HEK293T (cell line): ENCODE measurements around the gene MSH2.

Experiments
- CTCF ChIA-PET: fragments of 350-600 bp; formaldehyde crosslinking; extraction: SDS; loops from one replicate; lab custom pipeline; 2021; ENCODE audit warnings: antibody characterized with exemption, inconsistent platforms; lab: Yijun Ruan, JAX
- POLR2A ChIA-PET: fragments of 350-600 bp; formaldehyde crosslinking; extraction: SDS; loops from one replicate; lab custom pipeline; 2020; ENCODE audit warnings: antibody characterized with exemption, inconsistent platforms; lab: Yijun Ruan, JAX
- DNase-seq: peaks from one replicate; pipeline ENCODE4 v3.0.0; 2012; ENCODE audit warnings: mixed read lengths; ENCODE audit errors: extremely low spot score
- ARNT ChIP-seq: fragments of 450-650 bp; IDR thresholded peaks from 2 replicates; pipeline ENCODE4 v1.6.1; 2017; ENCODE audit warnings: mild to moderate bottlenecking
- BHLHE40 ChIP-seq: fragments of 450-650 bp; IDR thresholded peaks from 2 replicates; pipeline ENCODE4 v1.6.1; 2016; ENCODE audit warnings: mild to moderate bottlenecking, moderate library complexity, borderline replicate concordance
- CTBP1 ChIP-seq: fragments of 450-650 bp; IDR thresholded peaks from 2 replicates; pipeline ENCODE4 v1.6.1; 2016; ENCODE audit warnings: borderline replicate concordance
- ELF4 ChIP-seq: fragments of 450-650 bp; IDR thresholded peaks from 2 replicates; pipeline ENCODE4 v1.6.1; 2017; ENCODE audit warnings: antibody characterized with exemption
- FOXA1 ChIP-seq: fragments of 450-650 bp; IDR thresholded peaks from 2 replicates; pipeline ENCODE4 v1.6.1; 2016; ENCODE audit warnings: mild to moderate bottlenecking
- FOXK2 ChIP-seq: fragments of 450-650 bp; IDR thresholded peaks from 2 replicates; pipeline ENCODE4 v1.6.1; 2016; ENCODE audit warnings: mild to moderate bottlenecking
- FOXM1 ChIP-seq: fragments of 450-650 bp; IDR thresholded peaks from 2 replicates; pipeline ENCODE4 v1.6.1; 2017; ENCODE audit warnings: mild to moderate bottlenecking, borderline replicate concordance
- HDGF ChIP-seq: fragments of 450-650 bp; IDR thresholded peaks from 2 replicates; pipeline ENCODE4 v1.6.1; 2017; ENCODE audit warnings: antibody characterized with exemption, borderline replicate concordance
- L3MBTL2 ChIP-seq: fragments of 450-650 bp; conservative IDR thresholded peaks from 2 replicates; pipeline ENCODE4 v1.6.1; 2016; ENCODE audit warnings: mild to moderate bottlenecking
- LEF1 ChIP-seq: fragments of 450-650 bp; IDR thresholded peaks from 2 replicates; pipeline ENCODE4 v1.6.1; 2017; ENCODE audit warnings: mild to moderate bottlenecking, borderline replicate concordance
- NFRKB ChIP-seq: fragments of 450-650 bp; IDR thresholded peaks from 2 replicates; pipeline ENCODE4 v1.6.1; 2016; ENCODE audit warnings: mild to moderate bottlenecking, moderate library complexity
- SP1 ChIP-seq: fragments of 450-650 bp; IDR thresholded peaks from 2 replicates; pipeline ENCODE4 v1.6.1; 2017
- SUZ12 ChIP-seq: fragments of 450-650 bp; IDR thresholded peaks from 2 replicates; pipeline ENCODE4 v1.6.1; 2016; ENCODE audit warnings: mild to moderate bottlenecking
- TARDBP ChIP-seq: fragments of 450-650 bp; IDR thresholded peaks from 2 replicates; pipeline ENCODE4 v1.6.1; 2016
- ZNF384 ChIP-seq: fragments of 450-650 bp; IDR thresholded peaks from 2 replicates; pipeline ENCODE4 v1.6.1; 2016
- TF ChIP-seq, protein P1 (sequence below): fragments of 450-650 bp; IDR thresholded peaks from 2 replicates; pipeline ENCODE4 v1.6.1; 2016

The MSH2 gene

GRCh38 chr2:47457268-47457667 is 54.3 kb downstream of the MSH2 start:
- CTCF ChIA-PET = no interaction called here
- POLR2A ChIA-PET = no interaction called here
- DNase-seq = no peak
- no peak for TF ChIP-seq ARNT

- DNase-seq = no peak
- TF ChIP-seq L3MBTL2 (no peak), FOXA1 (no peak), LEF1 (no peak)
- POLR2A ChIA-PET = no interaction called here
- CTCF ChIA-PET = no interaction called here
Measured at GRCh38 chr2:47459021-47459420, 56.1 kb downstream of the MSH2 start.

DNA sequence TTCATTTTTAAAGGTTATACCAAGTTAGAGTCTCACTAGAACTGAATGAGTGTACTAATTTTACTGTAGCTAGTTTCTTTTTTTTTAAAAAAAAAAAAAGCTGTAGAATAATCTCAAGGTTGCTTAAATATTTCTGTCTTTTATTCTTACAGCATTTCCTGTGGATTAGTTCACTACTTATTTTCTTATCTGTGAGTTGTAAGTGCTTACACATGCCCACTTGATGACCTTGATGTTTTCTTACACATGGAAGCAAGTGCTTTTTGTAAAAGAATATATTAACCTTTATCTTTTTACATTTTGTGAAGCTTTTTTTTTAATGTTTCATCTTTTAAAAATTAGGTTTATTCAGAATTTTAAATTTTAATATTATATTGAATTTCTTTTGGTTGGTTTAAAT is 57.8 kb downstream of the MSH2 start:
- TF ChIP-seq SP1 = no peak
- no peak for TF ChIP-seq TARDBP
- TF ChIP-seq ARNT = no peak
- TF ChIP-seq HDGF = no peak
- no peak for TF ChIP-seq FOXK2
- no peak for DNase-seq
- POLR2A ChIA-PET = no interaction called here
- CTCF ChIA-PET = no interaction called here

- POLR2A ChIA-PET = no interaction called here
- no peak for DNase-seq
- no peak for TF ChIP-seq NFRKB
- TF ChIP-seq FOXM1 = no peak
- CTCF ChIA-PET = no interaction called here
Measured at GRCh38 chr2:47471429-47472116, 68.6 kb downstream of the MSH2 start.

- no peak for DNase-seq
- ChIA-PET POLR2A (no interaction called here), CTCF (no interaction called here)
- TF ChIP-seq TARDBP (no peak), BHLHE40 (no peak), FOXK2 (no peak), SUZ12 (no peak), FOXM1 (no peak), FOXA1 (no peak), L3MBTL2 (no peak), CTBP1 (no peak), ZNF384 (no peak), LEF1 (no peak), ELF4 (no peak), NFRKB (no peak), ARNT (no peak), SP1 (no peak), HDGF (no peak)
- TF ChIP-seq, protein P1, sequence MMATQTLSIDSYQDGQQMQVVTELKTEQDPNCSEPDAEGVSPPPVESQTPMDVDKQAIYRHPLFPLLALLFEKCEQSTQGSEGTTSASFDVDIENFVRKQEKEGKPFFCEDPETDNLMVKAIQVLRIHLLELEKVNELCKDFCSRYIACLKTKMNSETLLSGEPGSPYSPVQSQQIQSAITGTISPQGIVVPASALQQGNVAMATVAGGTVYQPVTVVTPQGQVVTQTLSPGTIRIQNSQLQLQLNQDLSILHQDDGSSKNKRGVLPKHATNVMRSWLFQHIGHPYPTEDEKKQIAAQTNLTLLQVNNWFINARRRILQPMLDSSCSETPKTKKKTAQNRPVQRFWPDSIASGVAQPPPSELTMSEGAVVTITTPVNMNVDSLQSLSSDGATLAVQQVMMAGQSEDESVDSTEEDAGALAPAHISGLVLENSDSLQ = no peak
Measured at GRCh38 chr2:47479863-47480262, 76.9 kb downstream of the MSH2 start.

GRCh38 chr2:47483191-47483590 is 80.2 kb downstream of the MSH2 start:
- ChIA-PET CTCF (no interaction called here), POLR2A (no interaction called here)
- no peak for DNase-seq
- TF ChIP-seq HDGF (no peak), TARDBP (no peak), FOXK2 (no peak), FOXA1 (no peak), CTBP1 (no peak), L3MBTL2 (no peak)

DNA sequence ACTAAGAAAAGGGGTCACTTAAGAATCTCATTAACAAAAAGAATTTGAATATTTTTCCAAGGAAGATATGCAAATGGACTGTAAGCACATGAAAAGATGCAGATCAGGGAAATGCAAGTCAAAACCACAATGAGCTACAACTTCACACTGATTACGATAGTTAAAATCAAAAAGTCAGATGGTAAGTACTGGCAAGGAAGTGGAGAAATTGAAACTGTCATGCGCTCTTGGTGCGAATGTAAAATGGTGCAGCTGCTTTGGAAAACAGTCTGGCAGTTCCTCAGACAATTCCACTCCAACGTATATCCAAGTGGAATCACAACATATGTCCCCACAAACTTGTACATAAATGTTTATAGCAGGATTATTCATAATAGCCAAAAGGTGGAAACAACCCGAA is 81.4 kb downstream of the MSH2 start:
- POLR2A ChIA-PET = no interaction called here
- no peak for DNase-seq
- CTCF ChIA-PET = no interaction called here
- TF ChIP-seq FOXA1 (no peak), BHLHE40 (no peak), NFRKB (no peak), L3MBTL2 (no peak), TARDBP (no peak), FOXK2 (no peak), SP1 (no peak), CTBP1 (no peak), SUZ12 (no peak)

GRCh38 chr2:47485177-47485576 is 82.2 kb downstream of the MSH2 start:
- ChIA-PET POLR2A (no interaction called here), CTCF (no interaction called here)
- TF ChIP-seq BHLHE40 (no peak), LEF1 (no peak), ZNF384 (no peak), NFRKB (no peak), ELF4 (no peak), HDGF (no peak), TARDBP (no peak), FOXM1 (no peak), SP1 (no peak), ARNT (no peak), SUZ12 (no peak), L3MBTL2 (no peak), FOXA1 (no peak), FOXK2 (no peak), CTBP1 (no peak)
- TF ChIP-seq, protein P1 = no peak
- DNase-seq = no peak
